CD14-positive monocyte (primary cell): ENCODE results near the gene HS1BP3. TPM values are rescaled to one million over a fixed set of nuclear protein-coding genes. Genes with fewer than 3 reads are reported as not detected.

Source experiments
- DNase-seq, 3 donors: peaks; one replicate each; pipeline ENCODE4 v3.0.0-alpha.2; 2011 to 2022
- H2AFZ ChIP-seq: 2 replicates; pipeline ENCODE4 v1.6.0; 2012; ENCODE audit warnings: mild to moderate bottlenecking, low read depth, low read length, inconsistent platforms; ENCODE audit not compliant: insufficient read depth, poor library complexity, severe bottlenecking
- H3K27ac ChIP-seq, 2 donors: 1 replicate in 1 of 2; 2 replicates in 1 of 2; pipeline ENCODE4 v1.5.1; 2012 to 2013; ENCODE audit warnings: low read length in 2 of 2, control low read depth in 1 of 2, inconsistent platforms in 1 of 2, low read depth in 1 of 2, mild to moderate bottlenecking in 1 of 2
- H3K27me3 ChIP-seq, 2 donors: one replicate each; pipeline versions ENCODE4 v1.6.0 to v1.6.1; 2011 to 2013; ENCODE audit warnings: low read length in 2 of 2; ENCODE audit not compliant: control insufficient read depth in 2 of 2, insufficient read depth in 2 of 2
- H3K36me3 ChIP-seq, 2 donors: replicated peaks in 1 of 2; 1 replicate in 1 of 2; 2 replicates in 1 of 2; pipeline versions ENCODE4 v1.5.1 to v1.6.1; 2012 to 2013; ENCODE audit warnings: low read length in 2 of 2, control low read depth in 1 of 2, inconsistent platforms in 1 of 2, mild to moderate bottlenecking in 1 of 2; ENCODE audit not compliant: insufficient read depth in 2 of 2, control insufficient read depth in 1 of 2
- H3K4me1 ChIP-seq, 2 donors: 1 replicate in 1 of 2; 2 replicates in 1 of 2; pipeline versions ENCODE4 v1.5.1 to v1.6.1; 2012 to 2013; ENCODE audit warnings: low read length in 2 of 2, control low read depth in 1 of 2, inconsistent platforms in 1 of 2, mild to moderate bottlenecking in 1 of 2, moderate library complexity in 1 of 2; ENCODE audit not compliant: insufficient read depth in 2 of 2, control insufficient read depth in 1 of 2
- H3K4me2 ChIP-seq: replicated peaks from 2 replicates; pipeline ENCODE3; 2012; ENCODE audit warnings: low read length, moderate library complexity, mild to moderate bottlenecking; ENCODE audit not compliant: poor library complexity, severe bottlenecking; ENCODE audit errors: extremely low read depth
- H3K4me3 ChIP-seq, 3 experiments: fragments of 200-600 bp in 1 of 3; sonication (generic) in 1 of 3; replicated peaks in 1 of 3; 1 replicate in 2 of 3; 2 replicates in 1 of 3; pipeline ENCODE4 v1.5.1; 2011 to 2013; ENCODE audit warnings: low read length in 3 of 3, mild to moderate bottlenecking in 3 of 3, control low read depth in 2 of 3, low read depth in 2 of 3, inconsistent platforms in 1 of 3, moderate library complexity in 1 of 3
- H3K79me2 ChIP-seq: 2 replicates; pipeline ENCODE4 v1.6.0; 2012; ENCODE audit warnings: mild to moderate bottlenecking, control low read depth, inconsistent platforms, low read length, moderate library complexity; ENCODE audit not compliant: insufficient read depth
- H3K9ac ChIP-seq: 2 replicates; pipeline ENCODE4 v1.6.0; 2017; ENCODE audit warnings: low read length, mild to moderate bottlenecking; ENCODE audit not compliant: insufficient read depth, poor library complexity, severe bottlenecking
- H3K9me3 ChIP-seq, 2 donors: replicated peaks in 1 of 2; 1 replicate in 1 of 2; 2 replicates in 1 of 2; pipeline versions ENCODE4 v1.5.1 to v1.6.1; 2012 to 2013; ENCODE audit warnings: low read length in 2 of 2, control low read depth in 1 of 2; ENCODE audit not compliant: control insufficient read depth in 1 of 2, insufficient read depth in 1 of 2
- H4K20me1 ChIP-seq: 2 replicates; pipeline ENCODE4 v1.6.0; 2012; ENCODE audit warnings: mild to moderate bottlenecking, low read length, control low read depth, moderate library complexity; ENCODE audit not compliant: insufficient read depth
- H3K27ac Mint-ChIP-seq, 7 donors: one replicate each; pipeline ENCODE4 v1.8.0; 2020; ENCODE audit warnings: mild to moderate bottlenecking in 7 of 7, mixed read lengths in 7 of 7, moderate library complexity in 6 of 7, inconsistent platforms in 2 of 7
- H3K27me3 Mint-ChIP-seq, 3 donors: one replicate each; pipeline ENCODE4 v1.8.0; 2021 to 2022; ENCODE audit warnings: low read depth in 3 of 3, mild to moderate bottlenecking in 3 of 3, mixed read lengths in 3 of 3, moderate library complexity in 3 of 3, inconsistent platforms in 1 of 3
- H3K36me3 Mint-ChIP-seq, 2 donors: one replicate each; pipeline ENCODE4 v1.8.0; 2020; ENCODE audit warnings: mixed read lengths in 2 of 2, inconsistent platforms in 1 of 2, mild to moderate bottlenecking in 1 of 2
- H3K4me1 Mint-ChIP-seq: one replicate; pipeline ENCODE4 v1.8.0; 2020; ENCODE audit warnings: mild to moderate bottlenecking, mixed read lengths
- H3K4me3 Mint-ChIP-seq, 2 donors: one replicate each; pipeline ENCODE4 v1.8.0; 2020; ENCODE audit warnings: mild to moderate bottlenecking in 2 of 2, mixed read lengths in 2 of 2, moderate library complexity in 1 of 2
- H3K9me3 Mint-ChIP-seq, 7 donors: one replicate each; pipeline ENCODE4 v1.8.0; 2020 to 2022; ENCODE audit warnings: mixed read lengths in 7 of 7, mild to moderate bottlenecking in 6 of 7, moderate library complexity in 6 of 7, inconsistent platforms in 2 of 7
- CTCF ChIP-seq: fragments of 200-600 bp; IDR thresholded peaks from one replicate; pipeline ENCODE4 v1.8.0; 2022; ENCODE audit warnings: antibody characterized with exemption, mild to moderate bottlenecking
- WGBS: methylation state at CpG from one replicate; pipeline ENCODE4 v1.1.5; 2013; ENCODE audit warnings: missing lambda C conversion rate; ENCODE audit not compliant: insufficient coverage; 5-methylcytosine and 5-hydroxymethylcytosine counted together
- intact Hi-C, 2 donors: fragments of 100-400 bp; cut with micrococcal nuclease; formaldehyde crosslinking; loops; one replicate each; pipeline versions ENCODE4 v1.15.0 to v1.15.1; 2023
- polyA plus RNA-seq, 3 donors: library from polyadenylated mRNA; depleted of rRNA in 1 of 3; unstranded in 2 of 3; stranded (reverse) in 1 of 3; fragments of 300-500 nt in 2 of 3; fragments of >200 nt in 1 of 3; fragmentation: Illumina TruSeq in 2 of 3; gene quantifications; 1 replicate in 2 of 3; 2 replicates in 1 of 3; pipeline ENCODE4 v1.2.3, GENCODE V29; 2012 to 2021

HS1BP3 gene
- polyA plus RNA-seq, 3 donors, result 45.1 to 48.9 (median 45.4) TPM

GRCh38 chr2:20674309-20674965 is 23.5 kb upstream of the HS1BP3 start:
- H3K4me3 Mint-ChIP-seq, result no peak overlapping the region

GRCh38 chr2:20673686-20674308 is 22.9 kb upstream of the HS1BP3 start:
- Mint-ChIP-seq H3K4me3 (peak overlapping the region in 1 of 2 donors; percentile 72), H3K9me3 (peaks cover 0 to 21% (median 2%) of the 10 kb centered on the region in 7 donors), H3K27ac (no peak overlapping the region), H3K4me1 (peaks cover 19% of the 10 kb centered on the region), H3K27me3 (peaks cover 59 to 66% (median 65%) of the 10 kb centered on the region in 3 donors), H3K36me3 (peaks cover 0 to 3% of the 10 kb centered on the region in 2 donors)
- no peaks in the 10 kb centered on the region for H3K36me3 ChIP-seq
- H3K4me2 ChIP-seq, result no peak overlapping the region
- DNase-seq, result no peak
- H4K20me1 ChIP-seq, result no peaks in the 10 kb centered on the region
- no peak overlapping the region for H3K9ac ChIP-seq
- H2AFZ ChIP-seq, result no peak overlapping the region
- intact Hi-C loops, result no loop called here
- H3K4me3 ChIP-seq, result no peak overlapping the region
- 92% methylated on average over 3 of the region's 5 CpGs for WGBS
- H3K4me1 ChIP-seq, result peaks cover 0 to 2% of the 10 kb centered on the region in 2 donors
- no peak for TF ChIP-seq CTCF
- no peaks in the 10 kb centered on the region for H3K79me2 ChIP-seq
- H3K27ac ChIP-seq, result no peak overlapping the region
- H3K9me3 ChIP-seq, result peaks cover 0 to 2% of the 10 kb centered on the region in 2 donors
- peaks cover 21 to 49% of the 10 kb centered on the region in 2 donors for H3K27me3 ChIP-seq

More at GRCh38 chr2:20674309-20674965, 23.5 kb upstream of the HS1BP3 start:
- Mint-ChIP-seq H3K27me3 (peaks cover 53 to 60% (median 59%) of the 10 kb centered on the region in 3 donors), H3K4me1 (peaks cover 15% of the 10 kb centered on the region), H3K36me3 (peaks cover 0 to 3% of the 10 kb centered on the region in 2 donors), H3K27ac (no peak overlapping the region), H3K9me3 (peaks cover 0 to 17% (median 2%) of the 10 kb centered on the region in 7 donors)
- no peak overlapping the region for H3K9ac ChIP-seq
- no peak for DNase-seq
- no peaks in the 10 kb centered on the region for H4K20me1 ChIP-seq
- H3K27ac ChIP-seq, result no peak overlapping the region
- intact Hi-C loops, result no loop called here
- H3K9me3 ChIP-seq, result peaks cover 0 to 2% of the 10 kb centered on the region in 2 donors
- TF ChIP-seq CTCF, result no peak
- H3K27me3 ChIP-seq, result peaks cover 15 to 43% of the 10 kb centered on the region in 2 donors
- H3K4me1 ChIP-seq, result peaks cover 0 to under 1% of the 10 kb centered on the region in 2 donors
- no peak overlapping the region for H2AFZ ChIP-seq
- H3K36me3 ChIP-seq, result no peaks in the 10 kb centered on the region
- 80% methylated on average over 4 of the region's 11 CpGs for WGBS
- H3K79me2 ChIP-seq, result no peaks in the 10 kb centered on the region
- H3K4me2 ChIP-seq, result no peak overlapping the region
- no peak overlapping the region for H3K4me3 ChIP-seq
